HG02970 (cell line): ENCODE results near the gene OR5B17.
"Not testable (repeated sequence)": the region's sequence is repeated elsewhere in the genome, so short reads cannot be mapped to it uniquely, and the experiment has no call there.

Source experiments
- ATAC-seq: cut with Tn5 transposase; IDR thresholded peaks from one replicate; pipeline ENCODE4 v1.9.1; 2021; ENCODE audit warnings: mild to moderate bottlenecking, moderate library complexity, moderate number of reproducible peaks; ENCODE audit not compliant: unreplicated experiment, low FRiP score

The OR5B17 gene

DNA sequence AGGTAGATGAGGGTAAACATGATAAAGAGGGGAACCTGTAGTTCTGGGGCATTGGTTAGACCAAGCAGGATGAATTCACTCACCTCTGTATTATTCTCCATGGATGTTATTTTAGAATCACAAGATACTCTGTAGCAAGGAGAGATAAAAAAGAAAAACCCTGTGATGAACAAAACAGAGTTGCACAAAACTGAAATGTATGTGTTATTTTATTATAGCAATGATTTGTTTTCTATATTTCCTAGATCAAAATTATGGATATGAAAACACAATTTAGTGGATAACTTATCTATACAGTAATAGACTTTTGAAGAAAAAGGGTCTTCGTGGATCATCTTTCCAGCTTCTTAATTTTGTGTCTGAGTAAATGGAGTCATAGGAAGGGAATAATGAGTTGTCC lies at the start of gene OR5B17:
Gene OR5B17, minus strand, starts transcription at position 101 of the 400 bp plus-strand sequence. Its CDS starts 0 bp downstream, at position 101.
- no peak for ATAC-seq

GRCh38 chr11:58406774-58407173 lies 47.9 kb upstream of the OR5B17 start, which contains the start of gene OR5B3:
OR5B3 (minus strand) TSS chr11:58406874; CDS start chr11:58403409, 3,465 bp downstream.
- no peak for ATAC-seq

DNA sequence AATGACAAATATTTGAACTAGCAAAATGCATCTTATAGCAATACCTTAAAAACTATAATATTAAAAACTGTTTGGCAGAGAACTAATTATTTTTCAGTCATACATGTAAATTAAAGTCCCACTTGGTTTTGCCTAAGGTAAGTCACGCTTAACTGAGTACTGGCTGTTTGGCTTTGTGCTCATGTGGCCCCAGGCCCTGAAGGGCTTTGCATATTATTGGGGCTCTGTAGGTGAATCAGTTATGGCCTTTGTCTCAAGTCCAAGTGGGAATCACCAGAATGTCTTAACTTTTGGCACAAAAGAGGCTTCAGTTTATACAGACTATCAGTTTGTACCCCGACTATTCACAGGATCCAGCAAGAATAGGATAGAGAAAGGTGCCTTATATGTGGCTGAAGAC lies 40.8 kb upstream of the OR5B17 start:
- ATAC-seq, result not testable (repeated sequence)

DNA sequence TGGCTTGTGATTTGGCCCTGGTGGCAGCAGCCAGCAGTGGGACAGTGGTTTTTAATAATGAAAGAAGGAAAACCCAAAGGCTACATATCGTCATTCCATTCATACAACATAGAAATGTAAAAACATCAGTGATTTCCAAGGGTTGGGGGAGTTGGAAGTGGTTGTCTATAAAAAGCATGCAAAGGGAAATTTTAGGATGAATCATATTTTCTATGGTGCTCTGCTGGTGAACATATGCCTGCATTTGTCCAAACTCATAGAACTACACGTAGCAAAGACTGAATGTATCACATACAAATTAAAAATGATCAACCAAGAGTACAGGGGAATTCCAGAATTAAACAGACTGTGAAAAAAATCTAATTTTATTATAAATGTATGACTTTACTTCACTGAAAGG lies 36.7 kb upstream of the OR5B17 start:
- no peak for ATAC-seq

DNA sequence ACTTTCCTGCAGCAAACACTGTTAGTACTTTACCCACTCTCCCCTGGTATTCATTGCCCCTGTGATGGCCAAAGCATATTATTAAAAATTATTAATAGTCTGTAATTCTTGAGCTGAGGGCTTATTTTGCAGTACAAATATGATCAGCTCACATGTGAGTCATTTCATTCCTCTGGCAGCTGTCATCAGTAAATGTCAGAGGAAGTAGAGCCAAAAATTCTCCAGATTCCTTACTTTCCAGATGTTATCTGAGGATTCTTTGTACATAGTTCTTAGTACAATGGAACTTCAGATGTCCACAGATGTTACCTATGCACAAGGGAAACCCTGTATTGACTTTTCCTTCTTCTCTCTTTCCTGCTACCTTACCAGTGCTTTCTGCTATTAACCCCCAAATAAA lies 35.3 kb upstream of the OR5B17 start:
- no peak for ATAC-seq

- no peak for ATAC-seq
These were observed 33.9 kb upstream of the OR5B17 start for GRCh38 chr11:58392746-58393145.

GRCh38 chr11:58391879-58392278 lies 33.0 kb upstream of the OR5B17 start:
- ATAC-seq, result no peak

GRCh38 chr11:58390551-58391063 lies 31.7 kb upstream of the OR5B17 start:
- ATAC-seq, result no peak

DNA sequence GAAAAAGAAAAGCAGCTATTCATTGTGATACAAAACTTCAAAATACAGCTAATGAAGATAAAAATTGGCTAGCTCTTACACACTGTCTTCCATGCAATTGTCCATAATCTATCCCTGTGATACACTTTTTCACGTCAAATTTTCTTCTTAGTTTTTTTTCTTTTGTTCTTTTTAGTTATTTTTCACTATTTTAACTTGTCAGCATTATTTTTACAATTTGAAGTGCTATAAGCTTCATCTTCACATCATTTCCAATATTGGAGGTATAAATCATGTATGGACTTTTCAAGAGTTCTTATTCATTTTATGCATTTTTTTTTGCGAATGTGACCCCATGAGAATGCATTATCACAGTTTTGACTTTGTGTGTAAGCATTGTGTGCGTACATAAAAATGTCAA lies 4.1 kb downstream of the OR5B17 start:
- ATAC-seq, result no peak

DNA sequence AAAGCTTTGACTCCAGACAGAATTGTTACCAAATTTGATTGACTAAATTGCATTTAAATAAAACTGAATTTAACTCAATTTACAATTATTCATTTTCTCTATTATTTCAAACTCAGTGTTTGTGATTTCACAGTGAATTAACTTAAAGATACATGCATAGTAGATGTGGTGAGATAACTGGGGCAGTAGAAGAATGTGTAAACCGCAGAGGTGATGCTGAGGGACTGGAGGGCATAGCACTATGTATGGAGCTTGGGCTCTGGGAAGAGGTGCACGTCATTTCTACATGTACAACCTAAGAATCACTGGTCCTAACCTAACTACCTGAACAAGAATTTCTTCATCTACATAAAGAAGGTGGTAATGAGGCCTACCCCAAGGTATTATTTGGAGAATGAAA lies 13.7 kb downstream of the OR5B17 start:
- no peak for ATAC-seq

GRCh38 chr11:58334708-58335107 lies 24.2 kb downstream of the OR5B17 start:
- no peak for ATAC-seq

GRCh38 chr11:58330861-58331260 lies 28.0 kb downstream of the OR5B17 start:
- no peak for ATAC-seq

GRCh38 chr11:58318532-58318931 lies 40.3 kb downstream of the OR5B17 start:
- no peak for ATAC-seq

DNA sequence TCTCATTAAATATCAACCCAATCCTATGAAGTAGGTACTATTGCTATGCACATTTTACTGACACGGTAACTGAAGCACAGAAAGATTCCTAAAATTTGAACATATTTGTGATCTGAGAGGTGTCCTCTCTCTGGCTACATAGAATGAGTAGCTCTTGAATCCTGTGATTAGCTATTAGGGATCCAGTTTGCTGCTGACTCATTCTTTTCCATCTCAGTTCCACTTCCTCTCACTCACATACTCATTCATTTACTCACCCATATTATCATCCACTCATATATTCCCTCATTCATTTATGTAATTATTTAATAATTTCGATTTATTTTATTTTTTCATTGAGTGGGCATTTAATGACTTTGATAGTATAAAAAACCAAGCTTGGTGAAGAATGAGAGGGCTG lies 42.7 kb downstream of the OR5B17 start:
- no peak for ATAC-seq
